Prostate gland (tissue), 2 donors: ENCODE results near the gene BLOC1S1. TPM values are rescaled to one million over a fixed set of nuclear protein-coding genes. Genes with fewer than 3 reads are reported as not detected.

ENCODE experiments used
- DNase-seq: peaks from one replicate; pipeline ENCODE4 v3.0.0-alpha.2; 2019; ENCODE audit warnings: low spot score
- H3K27ac ChIP-seq, 2 donors: fragments of 200-600 bp; sonication (generic); 2 replicates each; pipeline ENCODE4 v1.5.1; 2017 to 2019
- H3K27me3 ChIP-seq: fragments of 200-600 bp; sonication (generic); replicated peaks from 2 replicates; pipeline ENCODE4 v1.5.1; 2019; ENCODE audit not compliant: insufficient read depth
- H3K36me3 ChIP-seq, 2 donors: fragments of 200-600 bp; sonication (generic); 1 replicate in 1 of 2; 2 replicates in 1 of 2; pipeline versions ENCODE4 v1.5.1 to v1.8.1; 2017 to 2019
- H3K4me1 ChIP-seq: fragments of 200-600 bp; sonication (generic); replicated peaks from 2 replicates; pipeline ENCODE4 v1.5.1; 2019
- H3K4me3 ChIP-seq, 2 donors: fragments of 200-600 bp; sonication (generic); 2 replicates each; pipeline ENCODE4 v1.5.1; 2017 to 2019
- H3K9me3 ChIP-seq: fragments of 200-600 bp; sonication (generic); 2 replicates; pipeline ENCODE4 v1.5.1; 2017
- CTCF ChIP-seq, 4 experiments: fragments of 200-600 bp in 2 of 4; fragments of 450-650 bp in 2 of 4; sonication (generic) in 2 of 4; IDR thresholded peaks; 1 replicate in 3 of 4; 2 replicates in 1 of 4; pipeline ENCODE4 v1.5.1; 2016 to 2019; ENCODE audit warnings: antibody characterized with exemption in 4 of 4, mild to moderate bottlenecking in 2 of 4, moderate library complexity in 2 of 4
- POLR2A ChIP-seq: fragments of 450-650 bp; IDR thresholded peaks from one replicate; pipeline ENCODE4 v1.6.1; 2016; ENCODE audit warnings: antibody characterized with exemption, mild to moderate bottlenecking
- POLR2AphosphoS5 ChIP-seq: sonication (generic); formaldehyde crosslinking; IDR thresholded peaks from one replicate; pipeline ENCODE4 v1.6.1; 2017; ENCODE audit warnings: antibody characterized with exemption
- WGBS: methylation state at CpG from one replicate; pipeline ENCODE4 v1.1.5; 2018; 5-methylcytosine and 5-hydroxymethylcytosine counted together
- intact Hi-C: fragments of 100-400 bp; cut with DNase I; formaldehyde crosslinking; loops from one replicate; pipeline ENCODE4 v1.14.2; 2022
- total RNA-seq, 2 donors: library from RNA; depleted of rRNA; stranded (reverse); fragments of >200 nt; gene quantifications; one replicate each; pipeline ENCODE4 v1.1.0, GENCODE V29; 2016

BLOC1S1 gene
- total RNA-seq, 2 donors from 2014 or later: 151 to 240 TPM

GRCh38 chr12:55742719-55743405 is 27.0 kb downstream of the BLOC1S1 start, which contains the start of gene GDF11:
GDF11 (plus strand) TSS chr12:55743122; CDS start chr12:55743317, 195 bp downstream.
- Histone ChIP-seq H3K36me3 (no peaks in the 10 kb centered on the region), H3K9me3 (no peaks in the 10 kb centered on the region), H3K4me3 (peak within 1 kb of the TSS; percentile 48 to 50), H3K4me1 (peaks cover 4% of the 10 kb centered on the region), H3K27me3 (no peaks in the 10 kb centered on the region), H3K27ac (peak within 1 kb of the TSS; percentile 68 to 72)
- no peak for TF ChIP-seq CTCF (IDR thresholded peaks at IDR 0.05)
- peak; percentile 73 for TF ChIP-seq POLR2A
- peak; percentile 94 for TF ChIP-seq POLR2AphosphoS5
- peak; percentile 76 for DNase-seq
- WGBS: 0% methylated on average over 15 of the region's 53 CpGs
- intact Hi-C loops: loop anchor here (2.0 kb wide), 1 partner anchor 54 kb away; no protein-coding TSS in a partner anchor

GRCh38 chr12:55743406-55744339 is 27.8 kb downstream of the BLOC1S1 start:
- H3K4me3 ChIP-seq: peak overlapping the region; percentile 48 to 50
- TF ChIP-seq CTCF (IDR thresholded peaks at IDR 0.05): peak in 1 of 4 experiments; percentile 15
- no peak for TF ChIP-seq POLR2A
- no peak for TF ChIP-seq POLR2AphosphoS5
- peaks cover 4% of the 10 kb centered on the region for H3K4me1 ChIP-seq
- no peaks in the 10 kb centered on the region for H3K27me3 ChIP-seq
- peak overlapping the region; percentile 68 to 72 for H3K27ac ChIP-seq
- WGBS: under 1% methylated on average over 46 of the region's 73 CpGs
- DNase-seq: peak; percentile 38
- intact Hi-C loops: loop anchor here (2.0 kb wide), 1 partner anchor 53 kb away; no protein-coding TSS in a partner anchor
- no peaks in the 10 kb centered on the region for H3K36me3 ChIP-seq
- no peaks in the 10 kb centered on the region for H3K9me3 ChIP-seq

DNA sequence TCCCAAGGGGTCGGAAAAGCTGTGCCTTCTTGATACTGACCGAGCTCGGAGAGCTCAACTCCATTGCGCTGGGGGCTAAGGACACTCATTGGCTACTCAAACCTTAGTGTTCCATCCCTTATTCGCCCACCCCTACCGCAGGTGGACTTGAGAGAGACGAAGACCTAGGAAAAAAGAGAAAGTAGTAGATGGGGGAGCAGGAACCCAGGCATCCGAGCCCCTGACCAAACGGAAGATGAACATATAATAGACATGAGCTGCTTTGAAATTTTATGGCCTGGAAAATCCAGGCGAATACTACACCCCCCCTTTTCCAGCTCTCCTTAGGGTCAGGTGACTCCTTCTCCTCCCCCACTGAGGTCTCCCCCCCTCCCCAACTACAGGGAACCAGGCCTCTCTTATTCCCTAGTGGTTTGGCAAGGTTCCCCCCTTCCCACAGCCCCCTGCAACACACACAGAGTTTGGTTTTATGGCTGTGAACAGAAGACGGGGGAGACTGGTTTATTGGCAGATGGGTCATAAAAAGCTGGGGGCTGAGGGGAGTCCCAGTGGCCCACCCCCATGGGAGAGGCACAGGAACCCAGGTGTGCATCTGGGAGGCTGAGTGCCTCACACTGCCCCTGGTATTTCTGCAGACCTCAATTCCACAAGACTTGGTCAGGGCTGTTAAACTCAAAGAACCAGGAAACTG is 28.6 kb downstream of the BLOC1S1 start:
- WGBS: 10% methylated on average over 11 of the region's 11 CpGs
- Histone ChIP-seq H3K36me3 (no peaks in the 10 kb centered on the region), H3K27ac (peak overlapping the region; percentile 68 to 72), H3K4me3 (peak overlapping the region; percentile 48 to 50), H3K4me1 (peaks cover 4% of the 10 kb centered on the region), H3K9me3 (no peaks in the 10 kb centered on the region), H3K27me3 (no peaks in the 10 kb centered on the region)
- intact Hi-C loops: no loop called here
- TF ChIP-seq CTCF (IDR thresholded peaks at IDR 0.05) (no peak), POLR2AphosphoS5 (no peak), POLR2A (no peak)
- no peak for DNase-seq

DNA sequence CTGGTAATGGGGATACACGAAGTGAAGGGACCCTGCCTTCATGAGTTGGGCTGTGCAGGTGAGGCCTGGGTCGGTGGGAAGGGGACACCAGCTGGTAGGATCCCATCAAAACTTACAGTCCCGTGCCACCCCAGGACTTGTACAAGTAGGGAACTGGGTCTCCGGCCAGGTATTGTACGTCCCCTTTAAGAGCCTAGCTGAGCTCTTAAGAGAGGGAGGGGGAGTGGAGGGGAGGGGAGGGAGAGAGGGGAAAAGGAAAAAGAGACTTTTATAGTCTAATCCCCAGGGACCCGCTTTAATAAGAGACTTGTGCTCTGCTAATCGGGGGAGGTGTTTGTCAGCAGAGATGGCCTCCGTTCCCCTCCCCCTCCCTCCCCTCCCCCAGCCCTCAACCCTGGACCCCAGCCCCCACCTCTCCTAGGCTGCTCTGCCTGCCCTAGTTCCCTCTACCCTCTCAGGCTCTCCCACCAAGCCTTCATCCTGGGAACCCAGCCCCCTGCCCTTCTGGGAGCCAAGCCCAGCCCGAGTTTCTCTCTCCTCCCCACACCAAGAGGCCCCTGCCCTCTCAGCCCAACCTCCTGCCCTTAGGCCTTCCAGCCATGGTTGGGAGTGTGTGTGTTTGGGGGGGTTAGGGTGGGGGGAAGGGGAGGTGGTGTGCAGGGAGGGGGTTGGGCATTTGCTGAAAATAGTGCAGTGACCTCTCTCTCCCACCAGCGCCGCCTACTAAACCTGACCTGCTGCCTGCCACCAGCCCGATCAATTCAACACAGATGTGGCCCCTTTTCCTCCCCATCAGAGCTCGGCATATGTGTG is 29.7 kb downstream of the BLOC1S1 start:
- H3K4me3 ChIP-seq: no peak overlapping the region
- peak overlapping the region; percentile 68 to 72 for H3K27ac ChIP-seq
- intact Hi-C loops: no loop called here
- no peaks in the 10 kb centered on the region for H3K9me3 ChIP-seq
- no peaks in the 10 kb centered on the region for H3K36me3 ChIP-seq
- no peak for TF ChIP-seq POLR2AphosphoS5
- no peak for TF ChIP-seq POLR2A
- TF ChIP-seq CTCF (IDR thresholded peaks at IDR 0.05): no peak
- H3K27me3 ChIP-seq: no peaks in the 10 kb centered on the region
- DNase-seq: no peak
- H3K4me1 ChIP-seq: peaks cover 4% of the 10 kb centered on the region
- 11% methylated on average over 13 of the region's 13 CpGs for WGBS
